ENCODE data around the gene LIMCH1.

The LIMCH1 gene

GRCh38 chr4:41549478-41549877 is 11.5 kb downstream of the LIMCH1 start:
- TF ChIP-seq TAF1 (IDR thresholded peaks at IDR 0.05; ENCODE audit: borderline replicate concordance, insufficient read depth, low read length) (no peak), SIN3A (IDR thresholded peaks at IDR 0.05; ENCODE audit: borderline replicate concordance, insufficient read depth, low read length) (no peak), POLR2AphosphoS5 (IDR thresholded peaks at IDR 0.05; ENCODE audit: low read depth, low read length) (no peak), REST (IDR thresholded peaks at IDR 0.05; ENCODE audit: insufficient read depth in 1 of 2, low read depth in 2 of 2, low read length in 2 of 2) (no peak), FOXP2 (optimal IDR thresholded peaks at IDR 0.05; ENCODE audit: borderline replicate concordance, extremely low read depth, extremely low read length, insufficient read depth) (no peak)

- TF ChIP-seq TAF1 (IDR thresholded peaks at IDR 0.05; ENCODE audit: borderline replicate concordance, insufficient read depth, low read length) (no peak), REST (IDR thresholded peaks at IDR 0.05; ENCODE audit: insufficient read depth in 1 of 2, low read depth in 2 of 2, low read length in 2 of 2) (no peak), FOXP2 (optimal IDR thresholded peaks at IDR 0.05; ENCODE audit: borderline replicate concordance, extremely low read depth, extremely low read length, insufficient read depth) (no peak), POLR2AphosphoS5 (IDR thresholded peaks at IDR 0.05; ENCODE audit: low read depth, low read length) (no peak), SIN3A (IDR thresholded peaks at IDR 0.05; ENCODE audit: borderline replicate concordance, insufficient read depth, low read length) (no peak)
Observed at GRCh38 chr4:41550308-41550707, 12.4 kb downstream of the LIMCH1 start.

GRCh38 chr4:41551536-41551935 is 13.6 kb downstream of the LIMCH1 start:
- TF ChIP-seq SIN3A (IDR thresholded peaks at IDR 0.05; ENCODE audit: borderline replicate concordance, insufficient read depth, low read length): no peak
- no peak for TF ChIP-seq REST (IDR thresholded peaks at IDR 0.05; ENCODE audit: insufficient read depth in 1 of 2, low read depth in 2 of 2, low read length in 2 of 2)
- TF ChIP-seq POLR2AphosphoS5 (IDR thresholded peaks at IDR 0.05; ENCODE audit: low read depth, low read length): no peak
- no peak for TF ChIP-seq FOXP2 (optimal IDR thresholded peaks at IDR 0.05; ENCODE audit: borderline replicate concordance, extremely low read depth, extremely low read length, insufficient read depth)
- no peak for TF ChIP-seq TAF1 (IDR thresholded peaks at IDR 0.05; ENCODE audit: borderline replicate concordance, insufficient read depth, low read length)

- TF ChIP-seq TAF1 (IDR thresholded peaks at IDR 0.05; ENCODE audit: borderline replicate concordance, insufficient read depth, low read length) (no peak), FOXP2 (optimal IDR thresholded peaks at IDR 0.05; ENCODE audit: borderline replicate concordance, extremely low read depth, extremely low read length, insufficient read depth) (no peak), REST (IDR thresholded peaks at IDR 0.05; ENCODE audit: insufficient read depth in 1 of 2, low read depth in 2 of 2, low read length in 2 of 2) (no peak), POLR2AphosphoS5 (IDR thresholded peaks at IDR 0.05; ENCODE audit: low read depth, low read length) (no peak), SIN3A (IDR thresholded peaks at IDR 0.05; ENCODE audit: borderline replicate concordance, insufficient read depth, low read length) (no peak)
Observed at GRCh38 chr4:41554905-41555304, 16.9 kb downstream of the LIMCH1 start.

- TF ChIP-seq TAF1 (IDR thresholded peaks at IDR 0.05; ENCODE audit: borderline replicate concordance, insufficient read depth, low read length) (no peak), POLR2AphosphoS5 (IDR thresholded peaks at IDR 0.05; ENCODE audit: low read depth, low read length) (no peak), FOXP2 (optimal IDR thresholded peaks at IDR 0.05; ENCODE audit: borderline replicate concordance, extremely low read depth, extremely low read length, insufficient read depth) (no peak), REST (IDR thresholded peaks at IDR 0.05; ENCODE audit: insufficient read depth in 1 of 2, low read depth in 2 of 2, low read length in 2 of 2) (no peak), SIN3A (IDR thresholded peaks at IDR 0.05; ENCODE audit: borderline replicate concordance, insufficient read depth, low read length) (no peak)
Observed at GRCh38 chr4:41556526-41556925, 18.6 kb downstream of the LIMCH1 start.

Data from PFSK-1 (cell line).